GM19351 (cell line): ENCODE results near the gene SPRYD3.
"Not testable (repeated sequence)": the region's sequence is repeated elsewhere in the genome, so short reads cannot be mapped to it uniquely, and the experiment has no call there.

ENCODE experiments used
- ATAC-seq: cut with Tn5 transposase; IDR thresholded peaks from one replicate; pipeline ENCODE4 v1.9.1; 2021; ENCODE audit warnings: mild to moderate bottlenecking, moderate library complexity; ENCODE audit not compliant: unreplicated experiment

Gene SPRYD3, protein sequence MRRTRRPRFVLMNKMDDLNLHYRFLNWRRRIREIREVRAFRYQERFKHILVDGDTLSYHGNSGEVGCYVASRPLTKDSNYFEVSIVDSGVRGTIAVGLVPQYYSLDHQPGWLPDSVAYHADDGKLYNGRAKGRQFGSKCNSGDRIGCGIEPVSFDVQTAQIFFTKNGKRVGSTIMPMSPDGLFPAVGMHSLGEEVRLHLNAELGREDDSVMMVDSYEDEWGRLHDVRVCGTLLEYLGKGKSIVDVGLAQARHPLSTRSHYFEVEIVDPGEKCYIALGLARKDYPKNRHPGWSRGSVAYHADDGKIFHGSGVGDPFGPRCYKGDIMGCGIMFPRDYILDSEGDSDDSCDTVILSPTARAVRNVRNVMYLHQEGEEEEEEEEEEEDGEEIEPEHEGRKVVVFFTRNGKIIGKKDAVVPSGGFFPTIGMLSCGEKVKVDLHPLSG

GRCh38 chr12:53079226-53080117, at the start of gene SPRYD3:
Gene SPRYD3 (minus strand): TSS chr12:53079390. CDS start chr12:53079333, 57 bp downstream.
- peak; percentile 98 for ATAC-seq

DNA sequence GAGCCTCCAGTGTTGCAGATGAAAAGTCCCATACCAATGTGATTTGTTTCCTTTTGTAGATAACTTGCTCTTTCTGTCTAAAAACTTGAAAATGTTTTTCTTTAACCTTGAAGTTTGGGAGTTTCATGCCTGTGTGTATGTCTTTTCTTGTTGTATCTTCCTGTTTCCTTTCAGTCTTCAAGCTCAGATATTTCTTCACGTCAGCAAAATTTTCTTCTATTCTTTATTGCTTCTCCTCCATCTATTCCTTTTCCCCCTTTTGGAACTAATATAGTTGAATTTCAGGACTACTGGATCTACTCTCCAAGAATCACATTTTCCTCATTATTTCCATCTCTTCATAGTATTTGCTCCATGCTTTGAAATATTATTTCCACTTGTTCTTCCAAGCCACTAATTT, 48.0 kb upstream of the SPRYD3 start:
- ATAC-seq, result no peak

- no peak for ATAC-seq
These were observed 45.1 kb upstream of the SPRYD3 start for GRCh38 chr12:53124352-53124723.

- no peak for ATAC-seq
These were observed 44.6 kb upstream of the SPRYD3 start for GRCh38 chr12:53123578-53124351.

DNA sequence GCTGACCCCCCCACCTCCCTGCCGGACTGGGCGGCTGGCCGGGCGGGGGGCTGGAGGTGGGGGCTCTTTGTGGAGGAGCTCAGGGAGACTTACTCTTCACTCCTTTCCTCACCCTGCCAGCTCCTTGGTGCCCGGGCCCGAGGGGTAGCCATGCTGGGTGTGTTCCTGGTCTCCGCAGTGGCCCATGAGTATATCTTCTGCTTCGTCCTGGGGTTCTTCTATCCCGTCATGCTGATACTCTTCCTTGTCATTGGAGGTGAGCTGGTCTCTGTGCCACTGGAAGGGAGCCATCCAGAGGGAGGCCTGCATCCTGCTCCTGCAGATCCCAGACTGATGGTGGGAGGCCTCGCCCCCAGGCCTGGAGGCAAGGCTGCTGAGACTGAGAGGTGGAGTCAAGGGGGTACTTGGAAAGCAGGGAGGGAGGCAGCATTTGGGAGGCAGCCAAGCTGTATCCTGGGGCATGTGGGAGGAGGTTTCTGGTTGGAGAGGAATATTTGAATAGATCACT, 43.8 kb upstream of the SPRYD3 start:
- no peak for ATAC-seq

- ATAC-seq, result no peak
These were observed 41.7 kb upstream of the SPRYD3 start for GRCh38 chr12:53120685-53121525.

- no peak for ATAC-seq
These were observed 39.6 kb upstream of the SPRYD3 start for GRCh38 chr12:53118751-53119300.

GRCh38 chr12:53115891-53116648, 36.9 kb upstream of the SPRYD3 start:
- ATAC-seq, result no peak

DNA sequence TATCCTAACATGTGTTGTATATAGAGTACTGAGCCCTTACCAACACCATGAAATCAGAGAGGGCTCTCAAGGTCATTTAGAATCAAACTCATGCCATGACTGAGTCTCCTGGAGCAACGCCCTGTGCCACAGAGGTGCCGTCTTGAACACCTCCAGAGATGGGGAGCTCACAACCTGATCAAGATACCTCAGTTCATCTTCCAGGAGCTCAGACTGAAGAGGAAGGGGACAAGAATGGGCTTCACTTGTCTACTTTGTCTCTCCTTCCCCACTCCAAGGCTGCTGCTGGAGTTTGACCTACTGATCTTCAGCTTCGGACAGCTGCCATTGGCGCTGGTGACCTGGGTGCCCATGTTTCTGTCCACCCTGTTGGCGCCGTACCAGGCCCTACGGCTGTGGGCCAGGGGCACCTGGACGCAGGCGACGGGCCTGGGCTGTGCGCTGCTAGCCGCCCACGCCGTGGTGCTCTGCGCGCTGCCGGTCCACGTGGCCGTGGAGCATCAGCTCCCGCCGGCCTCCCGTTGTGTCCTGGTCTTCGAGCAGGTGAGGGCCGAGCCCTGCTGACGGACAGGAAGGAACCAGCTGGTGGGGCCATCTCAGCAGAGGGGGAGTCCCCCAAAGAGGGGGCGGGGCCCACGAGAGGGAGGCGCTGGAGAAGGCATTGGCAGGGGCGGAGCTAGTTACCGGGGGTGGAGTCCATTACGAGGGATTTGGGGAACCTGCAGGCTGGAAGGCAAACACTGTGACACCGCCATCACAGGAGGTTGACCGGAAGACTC, 36.1 kb upstream of the SPRYD3 start:
- no peak for ATAC-seq

GRCh38 chr12:53113951-53114350, 34.8 kb upstream of the SPRYD3 start:
- ATAC-seq, result no peak

DNA sequence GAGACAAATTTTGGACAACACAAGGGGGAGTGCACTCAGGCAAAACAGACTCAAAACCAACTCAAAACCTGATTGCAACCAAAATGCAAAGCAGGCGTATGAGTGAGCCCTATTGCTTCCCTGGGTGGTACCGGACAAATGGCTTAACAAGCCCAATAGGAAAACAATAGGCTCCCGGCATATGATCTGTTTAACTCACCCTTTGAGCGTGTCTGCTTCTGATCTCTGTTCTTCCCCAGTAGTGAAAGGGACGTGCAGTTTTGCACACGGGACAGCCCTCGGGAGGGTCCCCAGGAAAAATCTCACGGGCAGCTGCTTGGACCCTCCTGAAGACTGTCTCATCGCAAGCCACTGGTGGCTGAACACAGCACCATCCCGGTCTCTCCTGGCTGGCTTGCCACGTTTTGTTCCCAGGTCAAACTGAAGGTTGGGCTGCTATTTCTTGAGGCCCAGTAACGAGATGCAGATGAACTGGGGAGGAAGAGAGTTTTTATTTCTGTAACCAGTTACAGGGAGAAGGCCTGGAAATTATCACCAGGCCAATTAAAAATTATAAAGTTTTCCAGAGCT, 34.0 kb upstream of the SPRYD3 start:
- ATAC-seq, result no peak

- not testable (repeated sequence) for ATAC-seq
These were observed 33.2 kb upstream of the SPRYD3 start for GRCh38 chr12:53112431-53112830.

- ATAC-seq, result no peak
These were observed 27.9 kb upstream of the SPRYD3 start for GRCh38 chr12:53107122-53107521.

- ATAC-seq, result no peak
These were observed 26.7 kb upstream of the SPRYD3 start for GRCh38 chr12:53105712-53106439.

DNA sequence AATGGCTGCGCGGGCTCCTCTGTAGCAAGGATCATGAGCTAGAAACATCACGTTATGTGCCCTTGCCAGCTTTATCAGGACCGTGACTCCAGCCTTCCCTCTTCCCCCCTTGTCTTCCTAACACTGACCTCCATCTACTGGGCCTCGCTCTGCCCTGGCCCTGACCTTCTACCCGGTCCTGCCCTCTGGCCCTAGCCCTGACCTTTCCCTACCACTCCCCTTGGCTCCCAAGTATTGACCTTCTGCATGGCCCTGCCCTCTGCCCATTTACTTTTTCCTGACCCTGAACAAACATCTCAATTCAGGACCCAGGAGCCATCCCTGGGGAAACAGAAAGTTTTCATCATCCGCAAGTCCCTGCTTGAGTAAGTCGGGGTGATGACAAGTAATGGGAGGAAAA, 26.1 kb upstream of the SPRYD3 start:
- no peak for ATAC-seq

DNA sequence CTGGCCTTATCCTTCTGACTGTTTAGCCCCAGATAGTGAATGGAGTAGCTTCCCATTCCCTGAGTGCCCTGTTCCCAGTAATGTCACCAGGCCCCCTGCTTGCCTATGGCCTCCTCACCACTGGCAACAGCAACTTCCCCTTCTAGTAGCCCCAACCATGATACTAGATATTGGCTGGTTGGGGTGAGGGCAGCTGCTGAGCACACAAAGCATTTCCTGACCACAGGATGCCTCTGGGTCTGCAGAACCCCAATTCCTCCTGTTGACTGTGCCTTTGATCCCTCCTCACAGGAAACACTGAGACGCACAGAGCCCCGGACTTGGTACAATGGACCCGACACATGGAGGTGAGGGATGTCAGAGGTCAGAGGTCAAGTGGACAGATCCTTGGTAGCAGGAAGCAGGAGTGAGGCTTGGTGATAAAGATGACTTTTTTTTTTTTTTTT, 24.7 kb upstream of the SPRYD3 start:
- ATAC-seq, result no peak
